Neural cell (in vitro differentiated cells): Measurements from ENCODE around the gene WDR20. TPM values are rescaled to one million over a fixed set of nuclear protein-coding genes. Genes with fewer than 3 reads are reported as not detected.

ENCODE experiments used
- H2AFZ ChIP-seq: fragments of 200-600, 300-800 bp; sonication (generic), shearing (Covaris generic); 2 replicates; pipeline ENCODE4 v1.6.0; 2014; ENCODE audit warnings: low read depth, mild to moderate bottlenecking, antibody characterized with exemption, low read length, moderate library complexity
- H3F3A ChIP-seq: fragments of 200-600 bp; shearing (Covaris generic); 2 replicates; pipeline ENCODE4 v1.6.1; 2016; ENCODE audit warnings: mild to moderate bottlenecking, moderate library complexity, mixed read lengths, antibody characterized with exemption, low read length; ENCODE audit not compliant: insufficient read depth, poor library complexity, severe bottlenecking
- H3K27ac ChIP-seq: fragments of 200-600, 300-800 bp; sonication (generic), shearing (Covaris generic); 2 replicates; pipeline ENCODE4 v1.5.1; 2014; ENCODE audit warnings: mild to moderate bottlenecking, low read length, moderate library complexity
- H3K27me3 ChIP-seq: fragments of 300-800, 200-600 bp; sonication (generic), shearing (Covaris generic); 2 replicates; pipeline ENCODE4 v1.6.0; 2014; ENCODE audit warnings: mild to moderate bottlenecking, low read depth, low read length, moderate library complexity; ENCODE audit not compliant: insufficient read depth
- H3K36me3 ChIP-seq: fragments of 300-800, 200-600 bp; sonication (generic), shearing (Covaris generic); 2 replicates; pipeline ENCODE4 v1.5.1; 2014; ENCODE audit warnings: mild to moderate bottlenecking, antibody characterized with exemption, low read length, moderate library complexity; ENCODE audit not compliant: insufficient read depth
- H3K4me2 ChIP-seq: fragments of 300-800, 200-600 bp; sonication (generic), shearing (Covaris generic); 2 replicates; pipeline ENCODE4 v1.6.0; 2014; ENCODE audit warnings: mild to moderate bottlenecking, low read length
- H3K4me3 ChIP-seq: fragments of 300-800, 200-600 bp; sonication (generic), shearing (Covaris generic); 2 replicates; pipeline ENCODE4 v1.5.1; 2014; ENCODE audit warnings: mild to moderate bottlenecking, low read length, moderate library complexity
- H3K79me2 ChIP-seq: fragments of 200-600 bp; shearing (Covaris generic); replicated peaks from 2 replicates; pipeline ENCODE4 v1.6.0; 2014; ENCODE audit warnings: mild to moderate bottlenecking, low read length, moderate library complexity; ENCODE audit not compliant: insufficient read depth
- H3K9ac ChIP-seq: fragments of 300-800, 200-600 bp; sonication (generic), shearing (Covaris generic); 2 replicates; pipeline ENCODE4 v1.6.1; 2016; ENCODE audit warnings: mild to moderate bottlenecking, low read length, mixed read lengths
- H3K9me2 ChIP-seq: fragments of 200-600 bp; shearing (Covaris generic); 2 replicates; pipeline ENCODE4 v1.6.1; 2016; ENCODE audit warnings: mild to moderate bottlenecking, low read length, mixed read lengths; ENCODE audit not compliant: insufficient read depth
- H3K9me3 ChIP-seq: fragments of 200-600, 300-800 bp; sonication (generic), shearing (Covaris generic); 2 replicates; pipeline ENCODE4 v1.6.1; 2016; ENCODE audit warnings: mild to moderate bottlenecking, mixed run types, low read length, moderate library complexity, mixed read lengths
- H4K20me1 ChIP-seq: fragments of 200-600 bp; shearing (Covaris generic); 2 replicates; pipeline ENCODE4 v1.6.1; 2016; ENCODE audit warnings: mild to moderate bottlenecking, mixed run types; ENCODE audit not compliant: insufficient read depth
- CTCF ChIP-seq: fragments of 450-650 bp; IDR thresholded peaks from 2 replicates; pipeline ENCODE4 v1.5.1; 2014; ENCODE audit warnings: antibody characterized with exemption, mild to moderate bottlenecking, moderate library complexity; ENCODE audit not compliant: poor library complexity, severe bottlenecking
- EP300 ChIP-seq: fragments of 450-650 bp; conservative IDR thresholded peaks from 2 replicates; pipeline ENCODE4 v1.6.1; 2014; ENCODE audit warnings: antibody characterized with exemption, mild to moderate bottlenecking, moderate library complexity; ENCODE audit not compliant: poor library complexity, severe bottlenecking
- EZH2 ChIP-seq: fragments of 200-600, 300-800 bp; shearing (Covaris generic), sonication (generic); IDR thresholded peaks from 2 replicates; pipeline ENCODE4 v1.6.1; 2014; ENCODE audit warnings: antibody characterized with exemption, low read length, borderline replicate concordance, mild to moderate bottlenecking; ENCODE audit not compliant: insufficient read depth, poor library complexity, severe bottlenecking
- MXI1 ChIP-seq: fragments of 450-650 bp; conservative IDR thresholded peaks from 2 replicates; pipeline ENCODE4 v1.6.1; 2014; ENCODE audit warnings: antibody characterized with exemption, mild to moderate bottlenecking; ENCODE audit not compliant: poor library complexity, severe bottlenecking
- POLR2AphosphoS5 ChIP-seq: IDR thresholded peaks from 2 replicates; pipeline ENCODE4 v1.6.1; 2012
- RAD21 ChIP-seq: fragments of 450-650 bp; conservative IDR thresholded peaks from 2 replicates; pipeline ENCODE4 v1.6.1; 2014; ENCODE audit warnings: antibody characterized with exemption, mild to moderate bottlenecking, moderate library complexity
- REST ChIP-seq: IDR thresholded peaks from 2 replicates; pipeline ENCODE4 v1.6.1; 2012; ENCODE audit warnings: borderline replicate concordance
- SMC3 ChIP-seq: fragments of 450-650 bp; conservative IDR thresholded peaks from 2 replicates; pipeline ENCODE4 v1.6.1; 2014; ENCODE audit warnings: antibody characterized with exemption, mild to moderate bottlenecking, moderate library complexity; ENCODE audit not compliant: poor library complexity
- TAF1 ChIP-seq: IDR thresholded peaks from 2 replicates; pipeline ENCODE4 v1.6.1; 2012; ENCODE audit warnings: low read depth
- polyA plus RNA-seq: library from polyadenylated mRNA; depleted of rRNA; stranded (reverse); fragments of >200 nt; gene quantifications from 2 replicates; pipeline ENCODE4 v1.2.3, GENCODE V29; 2014

Gene WDR20
- polyA plus RNA-seq, 1 donor from 2014 or later, result 28.6 TPM

GRCh38 chr14:102222009-102222575 lies 82.4 kb downstream of the WDR20 start:
- Histone ChIP-seq H3K27ac (peak overlapping the region; percentile 41), H2AFZ (no peak overlapping the region), H3K36me3 (no peaks in the 10 kb centered on the region), H3F3A (no peaks in the 10 kb centered on the region), H3K9ac (no peak overlapping the region), H3K9me3 (no peaks in the 10 kb centered on the region), H3K79me2 (no peaks in the 10 kb centered on the region), H3K4me3 (no peak overlapping the region), H3K27me3 (no peaks in the 10 kb centered on the region), H3K9me2 (no peaks in the 10 kb centered on the region), H4K20me1 (no peaks in the 10 kb centered on the region), H3K4me2 (no peak overlapping the region)
- TF ChIP-seq EZH2 (no peak), SMC3 (no peak), RAD21 (no peak), CTCF (no peak), REST (no peak), POLR2AphosphoS5 (no peak), MXI1 (no peak), TAF1 (no peak), EP300 (no peak)

- H3F3A ChIP-seq, result no peaks in the 10 kb centered on the region
- no peaks in the 10 kb centered on the region for H3K79me2 ChIP-seq
- H3K27me3 ChIP-seq, result no peaks in the 10 kb centered on the region
- H4K20me1 ChIP-seq, result no peaks in the 10 kb centered on the region
- H3K27ac ChIP-seq, result no peak overlapping the region
- no peak overlapping the region for H2AFZ ChIP-seq
- H3K36me3 ChIP-seq, result no peaks in the 10 kb centered on the region
- no peak overlapping the region for H3K9ac ChIP-seq
- H3K4me3 ChIP-seq, result no peak overlapping the region
- no peaks in the 10 kb centered on the region for H3K9me3 ChIP-seq
- no peaks in the 10 kb centered on the region for H3K9me2 ChIP-seq
- no peak overlapping the region for H3K4me2 ChIP-seq
- TF ChIP-seq RAD21 (no peak), SMC3 (no peak), EZH2 (no peak), EP300 (no peak), MXI1 (no peak), TAF1 (no peak), POLR2AphosphoS5 (no peak), REST (no peak), CTCF (no peak)
Measured at GRCh38 chr14:102222751-102223150, 83.1 kb downstream of the WDR20 start.
